ENCODE data around the gene MDFI. TPM values are rescaled to one million over a fixed set of nuclear protein-coding genes. Genes with fewer than 3 reads are reported as not detected.

The MDFI gene
- total and polyA plus RNA-seq, 2 experiments from 2014 or later, result 27.5 to 137 TPM

- no peak for TF ChIP-seq CTCF (IDR thresholded peaks at IDR 0.05; ENCODE audit: low read depth, low read length)
- no peaks in the 10 kb centered on the region for H3K4me1 ChIP-seq (ENCODE audit: low read depth)
- H3K27me3 ChIP-seq, result no peaks in the 10 kb centered on the region
- no peaks in the 10 kb centered on the region for H3K36me3 ChIP-seq
- H3K27ac ChIP-seq, result no peak overlapping the region
- no peak for DNase-seq (ENCODE audit: low read depth in 1 of 2, low spot score in 1 of 2)
- H3K9me3 ChIP-seq (ENCODE audit: low read depth), result no peaks in the 10 kb centered on the region
- H3K4me3 ChIP-seq, result no peak overlapping the region
Measured at GRCh38 chr6:41599852-41600445, 38.3 kb upstream of the MDFI start.

- H3K4me3 ChIP-seq, result no peak overlapping the region
- no peaks in the 10 kb centered on the region for H3K36me3 ChIP-seq
- H3K9me3 ChIP-seq (ENCODE audit: low read depth), result no peaks in the 10 kb centered on the region
- H3K27me3 ChIP-seq, result no peaks in the 10 kb centered on the region
- H3K4me1 ChIP-seq (ENCODE audit: low read depth), result no peaks in the 10 kb centered on the region
- TF ChIP-seq CTCF (IDR thresholded peaks at IDR 0.05; ENCODE audit: low read depth, low read length), result no peak
- DNase-seq (ENCODE audit: low read depth in 1 of 2, low spot score in 1 of 2), result no peak
- H3K27ac ChIP-seq, result no peak overlapping the region
Measured at GRCh38 chr6:41600499-41601247, 37.6 kb upstream of the MDFI start.

- DNase-seq (ENCODE audit: low read depth in 1 of 2, low spot score in 1 of 2), result no peak
- Histone ChIP-seq H3K36me3 (no peaks in the 10 kb centered on the region), H3K4me3 (no peak overlapping the region)
Measured at GRCh38 chr6:41601248-41601549, 37.1 kb upstream of the MDFI start.

GRCh38 chr6:41602422-41602743, 35.9 kb upstream of the MDFI start:
- no peak for TF ChIP-seq CTCF (IDR thresholded peaks at IDR 0.05; ENCODE audit: low read depth, low read length)
- H3K27me3 ChIP-seq, result no peaks in the 10 kb centered on the region
- H3K9me3 ChIP-seq (ENCODE audit: low read depth), result no peaks in the 10 kb centered on the region
- no peaks in the 10 kb centered on the region for H3K36me3 ChIP-seq
- no peak for DNase-seq (ENCODE audit: low read depth in 1 of 2, low spot score in 1 of 2)
- peak overlapping the region; percentile 15 for H3K27ac ChIP-seq
- no peaks in the 10 kb centered on the region for H3K4me1 ChIP-seq (ENCODE audit: low read depth)
- H3K4me3 ChIP-seq, result no peak overlapping the region

More at GRCh38 chr6:41601248-41601549, 37.1 kb upstream of the MDFI start:
- no peak for TF ChIP-seq CTCF (IDR thresholded peaks at IDR 0.05; ENCODE audit: low read depth, low read length)
- H3K9me3 ChIP-seq (ENCODE audit: low read depth), result no peaks in the 10 kb centered on the region
- no peaks in the 10 kb centered on the region for H3K4me1 ChIP-seq (ENCODE audit: low read depth)
- no peak overlapping the region for H3K27ac ChIP-seq
- no peaks in the 10 kb centered on the region for H3K27me3 ChIP-seq

GRCh38 chr6:41602864-41603608, 35.2 kb upstream of the MDFI start:
- Histone ChIP-seq H3K27ac (no peak overlapping the region), H3K36me3 (no peaks in the 10 kb centered on the region), H3K4me3 (no peak overlapping the region), H3K9me3 (ENCODE audit: low read depth) (no peaks in the 10 kb centered on the region), H3K4me1 (ENCODE audit: low read depth) (no peaks in the 10 kb centered on the region), H3K27me3 (no peaks in the 10 kb centered on the region)
- peak; percentile 90 to 91 for DNase-seq (ENCODE audit: low read depth in 1 of 2, low spot score in 1 of 2)
- peak; percentile 93 for TF ChIP-seq CTCF (IDR thresholded peaks at IDR 0.05; ENCODE audit: low read depth, low read length)

Data from cardiac muscle cell (in vitro differentiated cells and primary cell).